HG02763 (cell line): ENCODE results near the gene OPCML.

Experiments
- ATAC-seq: cut with Tn5 transposase; IDR thresholded peaks from one replicate; pipeline ENCODE4 v1.9.1; 2021; ENCODE audit warnings: mild to moderate bottlenecking, moderate library complexity; ENCODE audit not compliant: unreplicated experiment

OPCML gene

DNA sequence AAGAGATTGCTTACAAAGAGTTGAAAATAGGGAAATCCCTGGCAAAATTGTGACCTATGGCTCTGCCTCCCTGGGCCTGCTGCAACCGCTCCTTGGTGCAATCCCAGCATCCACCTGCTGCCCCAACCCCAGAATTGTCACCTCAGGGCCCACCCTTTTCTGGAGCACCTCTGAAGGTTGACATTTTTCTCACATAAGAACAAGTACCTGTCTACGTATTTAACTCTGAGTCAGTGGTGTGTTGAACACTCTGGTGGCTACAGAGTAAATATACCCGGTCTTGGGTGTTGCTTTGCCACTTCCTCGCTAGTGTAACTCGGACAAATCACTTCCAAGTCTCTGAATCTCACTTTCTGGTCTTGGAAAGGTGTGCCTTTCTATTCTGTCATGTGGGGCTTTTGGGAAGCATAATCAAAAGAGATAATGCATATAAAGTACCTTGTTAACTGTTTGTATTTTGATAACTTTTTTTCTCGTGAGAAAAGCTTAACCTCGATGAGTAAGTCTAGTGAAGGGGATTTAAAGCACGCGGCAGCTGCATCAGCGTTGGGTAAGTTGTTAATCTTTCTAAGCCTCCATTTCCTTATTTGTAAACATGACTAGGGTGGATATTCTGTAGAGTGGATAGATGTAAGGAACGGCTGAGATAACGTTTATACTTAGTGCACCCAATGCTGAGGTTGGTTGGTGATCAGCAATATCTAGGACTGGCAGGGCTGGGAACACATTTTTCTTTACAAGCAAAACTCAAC lies 881.2 kb downstream of the OPCML start:
- no peak for ATAC-seq

DNA sequence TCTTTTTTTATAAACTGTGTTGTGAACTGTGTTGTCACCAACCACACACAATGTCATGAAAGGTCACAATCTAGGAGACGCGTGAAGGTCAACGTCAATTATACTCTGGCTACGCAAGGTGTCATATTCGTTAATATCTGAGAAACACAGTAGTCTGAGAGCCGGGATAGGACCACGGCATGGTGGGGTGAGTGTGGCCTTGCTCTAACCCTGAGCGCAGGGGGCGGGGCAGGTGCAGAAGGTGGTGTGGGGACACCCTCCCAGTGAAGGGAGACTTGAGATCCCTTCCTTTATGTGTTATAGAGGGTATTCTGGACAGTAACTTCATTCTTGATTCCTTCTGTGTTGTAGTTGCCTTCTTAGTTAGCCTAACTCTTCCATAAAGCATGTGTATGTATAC lies 883.0 kb downstream of the OPCML start:
- no peak for ATAC-seq

DNA sequence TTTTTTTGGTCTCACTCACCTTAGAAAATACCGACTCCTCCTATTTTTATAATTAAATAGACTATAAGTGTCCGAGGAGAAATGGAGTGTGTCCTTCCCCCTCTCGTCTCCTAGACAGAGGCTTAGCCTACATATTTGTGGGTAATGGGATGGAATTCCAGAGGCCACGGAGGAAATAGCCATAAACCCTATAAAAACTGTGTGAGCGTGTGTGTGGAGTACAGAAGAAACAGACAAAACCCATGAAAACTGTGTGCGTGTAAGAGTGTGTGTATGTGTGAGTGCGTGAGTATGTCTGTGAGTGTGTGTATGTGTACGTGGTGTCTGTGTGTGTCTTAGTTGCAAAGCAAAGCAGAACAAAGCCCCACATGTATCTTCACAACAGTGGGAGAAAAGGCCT lies 883.5 kb downstream of the OPCML start:
- no peak for ATAC-seq

DNA sequence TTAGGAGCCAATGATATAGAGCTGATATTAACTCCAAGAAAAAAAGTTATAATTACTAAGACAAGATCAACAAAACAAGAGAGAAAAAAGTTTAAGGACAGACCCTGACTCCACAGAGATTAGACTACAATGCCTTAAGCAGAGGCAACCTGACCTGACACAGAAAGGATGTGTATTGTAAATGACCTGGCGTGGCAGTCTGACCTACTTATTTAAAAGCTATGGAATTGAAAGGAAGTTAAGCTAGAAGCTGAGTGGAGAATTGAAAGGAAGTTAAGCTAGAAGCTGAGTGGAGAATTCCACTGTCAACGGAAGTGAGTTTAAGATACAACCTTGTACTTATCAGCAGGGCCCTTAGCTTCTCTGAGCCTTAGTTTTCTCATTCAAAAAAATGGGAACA lies 885.4 kb downstream of the OPCML start:
- ATAC-seq = no peak

DNA sequence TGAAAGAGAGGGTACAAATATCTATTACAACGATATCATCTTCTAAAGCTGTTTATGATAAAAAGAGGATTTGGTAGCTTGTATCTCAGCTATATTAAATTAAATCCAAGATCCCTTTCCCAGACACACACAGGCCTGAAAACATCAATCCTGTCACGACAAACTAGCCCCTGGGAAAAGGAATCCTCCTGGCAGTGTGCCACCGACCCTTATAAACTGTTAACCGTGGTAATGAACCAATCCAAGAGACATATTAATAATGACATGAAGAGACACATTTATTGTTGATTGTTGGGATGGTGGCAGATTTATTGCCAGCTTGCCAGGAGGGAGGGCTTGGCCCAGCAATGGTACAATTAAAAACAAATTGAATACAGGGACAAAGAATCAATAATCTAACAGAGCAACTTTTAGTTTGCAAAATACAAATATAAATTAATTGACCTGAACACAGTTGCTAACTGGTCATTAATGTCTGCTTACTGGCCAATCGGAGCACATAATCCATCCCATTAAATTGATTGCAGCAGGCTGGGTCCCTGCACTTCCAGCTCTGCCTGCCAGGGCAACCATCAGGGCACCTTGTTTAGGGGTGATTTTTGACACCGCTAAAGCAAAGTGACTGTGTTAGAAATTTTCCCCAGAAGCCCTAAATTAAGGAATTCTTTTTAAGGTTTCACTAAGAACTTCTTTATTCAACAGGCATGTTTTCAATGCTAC lies 887.6 kb downstream of the OPCML start:
- no peak for ATAC-seq

DNA sequence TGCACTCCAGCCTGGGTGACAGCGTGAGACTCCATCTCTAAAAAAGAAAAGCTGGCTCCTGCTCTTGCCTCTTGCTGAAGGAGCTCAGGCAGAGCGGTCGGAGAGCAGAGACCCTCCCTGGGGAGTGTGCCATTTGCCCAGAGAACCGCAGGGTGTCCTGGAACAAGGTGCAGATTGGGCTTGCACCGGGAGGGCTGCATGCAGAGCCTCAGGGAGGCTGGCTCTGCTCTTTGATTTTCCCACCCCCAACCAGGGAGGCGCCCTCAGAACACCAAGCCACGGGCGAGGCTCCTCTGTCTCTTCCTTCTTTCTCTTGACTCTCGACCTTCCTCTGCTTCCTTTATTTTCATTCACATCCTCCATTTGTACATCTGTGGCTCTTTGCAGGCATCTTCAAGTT lies 889.1 kb downstream of the OPCML start:
- ATAC-seq = no peak

DNA sequence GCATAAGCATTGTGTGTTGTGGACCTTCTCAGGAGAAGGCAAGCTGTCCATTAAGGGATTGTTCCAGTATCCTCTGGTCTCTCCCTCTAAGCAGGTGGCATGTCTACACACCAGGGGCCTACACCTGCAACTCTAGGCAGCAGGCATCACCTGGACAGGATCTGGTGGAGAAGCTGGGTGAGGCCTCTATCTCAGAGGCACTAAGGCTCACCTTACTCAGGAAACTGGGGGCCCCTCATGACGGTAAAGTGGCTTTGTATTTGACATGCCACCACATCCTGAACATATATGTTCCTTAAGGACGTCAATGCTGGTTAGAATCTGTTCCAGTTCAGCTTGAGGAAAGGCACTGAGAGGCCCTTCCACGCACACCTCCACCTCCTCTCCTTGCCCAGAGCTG lies 891.3 kb downstream of the OPCML start:
- ATAC-seq = no peak

DNA sequence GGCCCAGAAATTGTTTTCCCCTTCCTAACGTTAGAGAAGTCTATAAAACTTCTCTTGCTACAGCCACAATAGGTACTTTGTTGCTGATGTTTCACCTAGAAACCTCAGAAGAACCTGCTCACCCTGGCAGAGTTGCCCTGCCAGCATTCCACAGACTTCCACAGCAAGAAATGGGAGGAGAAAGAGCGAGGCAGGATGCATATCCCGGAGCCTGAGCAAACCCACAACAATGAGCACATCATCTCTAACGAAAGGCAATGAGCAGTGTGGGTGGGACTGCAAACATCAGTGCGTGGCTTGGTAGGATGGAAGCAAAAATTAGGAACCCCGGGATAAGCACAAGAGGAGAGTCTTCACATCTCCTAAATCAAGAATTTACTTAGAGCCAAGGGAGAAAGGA lies 892.3 kb downstream of the OPCML start:
- ATAC-seq = no peak

DNA sequence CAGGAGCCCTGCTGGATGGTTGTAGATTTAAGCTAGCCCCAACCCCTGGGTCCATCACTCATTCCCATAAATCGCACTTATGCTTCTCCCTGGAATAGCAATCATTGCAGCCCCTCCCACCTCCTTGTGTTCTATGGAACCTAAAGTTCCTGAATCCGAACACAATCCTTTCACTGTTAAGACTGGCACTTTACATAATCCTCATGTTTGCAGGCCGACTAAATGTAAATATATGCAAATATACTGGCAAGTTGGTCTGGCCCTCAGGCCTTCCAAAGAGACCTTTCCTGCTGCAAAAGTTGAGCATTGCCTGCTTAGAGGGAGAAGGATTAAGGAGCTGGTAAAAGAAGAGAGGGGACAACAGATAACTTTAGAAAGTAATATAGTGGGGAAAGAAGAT lies 892.9 kb downstream of the OPCML start:
- ATAC-seq = no peak

DNA sequence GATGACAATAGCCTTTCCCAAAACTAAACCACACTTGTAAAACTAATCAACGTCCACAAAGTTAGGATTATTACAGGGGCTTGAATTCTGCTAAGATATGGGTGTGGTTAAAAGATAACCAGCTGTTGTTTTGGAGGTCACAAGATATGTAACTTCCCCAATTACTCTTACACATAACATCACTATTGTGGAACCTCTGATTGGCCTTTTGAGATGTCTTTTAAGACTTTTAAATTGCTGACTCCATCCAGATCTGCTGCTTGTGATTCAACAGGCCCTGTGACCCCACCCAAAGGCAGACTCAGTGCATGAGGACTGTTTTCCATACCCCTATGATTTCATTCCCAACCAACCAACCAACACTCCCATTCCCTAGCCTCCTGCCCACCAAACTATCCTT lies 893.9 kb downstream of the OPCML start:
- no peak for ATAC-seq

DNA sequence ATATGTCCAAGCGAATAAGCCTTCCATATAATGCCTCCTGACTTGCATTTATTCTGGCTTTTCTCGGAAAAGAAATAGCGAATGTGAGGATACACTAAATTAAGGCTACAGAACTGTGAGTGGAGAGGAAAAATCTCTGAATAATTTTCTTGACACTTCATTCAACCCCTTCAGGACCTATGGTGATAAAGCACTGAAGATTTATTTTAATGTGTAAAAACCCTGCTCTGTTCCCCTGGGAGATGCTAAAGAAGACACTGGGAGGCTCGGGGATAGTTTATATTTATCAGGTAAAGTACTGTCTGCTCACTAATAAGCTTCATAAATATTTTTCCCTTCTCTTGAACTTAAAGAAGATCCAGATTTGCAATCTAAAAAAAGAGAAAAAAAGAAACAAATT lies 895.8 kb downstream of the OPCML start:
- no peak for ATAC-seq

DNA sequence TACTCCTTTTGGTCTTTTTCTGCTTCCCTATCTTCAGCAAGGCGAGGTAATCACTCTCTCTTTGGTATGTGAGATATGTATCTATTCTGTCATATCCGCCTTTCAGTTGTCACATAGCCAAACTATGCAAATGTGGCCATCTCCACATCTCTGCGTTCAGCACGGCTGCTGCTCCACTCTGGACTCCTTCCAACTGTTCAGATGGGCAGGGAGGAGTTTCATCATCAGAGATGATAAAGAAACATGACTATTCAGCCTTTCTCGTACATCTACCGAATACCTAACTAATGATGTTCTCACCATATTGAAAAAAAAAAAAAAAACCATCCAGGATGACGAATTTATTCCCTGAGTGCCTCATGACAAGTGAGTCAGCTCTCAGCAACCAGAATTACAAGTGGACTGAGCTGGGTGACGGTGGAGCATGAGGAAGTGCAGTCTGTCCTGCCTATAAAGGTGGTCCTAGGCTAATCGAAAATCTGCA lies 899.6 kb downstream of the OPCML start:
- no peak for ATAC-seq

DNA sequence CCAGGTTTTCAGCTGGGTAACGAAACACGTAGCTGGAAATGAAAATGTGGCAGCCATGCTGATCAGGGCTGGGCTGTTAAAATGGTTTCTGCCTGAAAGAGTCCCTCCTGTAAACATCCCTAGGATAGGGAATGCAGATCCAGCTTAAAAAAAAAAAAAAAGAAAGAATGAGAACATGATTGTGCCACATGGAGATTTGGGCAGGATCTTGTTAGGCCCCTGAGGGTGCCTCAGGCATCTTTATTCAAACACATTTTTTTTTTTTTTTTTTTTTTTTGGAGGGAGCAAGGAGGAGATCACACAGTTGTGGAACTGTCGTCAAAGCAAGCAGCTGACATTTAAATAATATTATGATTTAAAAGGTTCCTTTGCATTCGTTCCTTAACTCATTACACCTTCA lies 900.3 kb downstream of the OPCML start:
- no peak for ATAC-seq

DNA sequence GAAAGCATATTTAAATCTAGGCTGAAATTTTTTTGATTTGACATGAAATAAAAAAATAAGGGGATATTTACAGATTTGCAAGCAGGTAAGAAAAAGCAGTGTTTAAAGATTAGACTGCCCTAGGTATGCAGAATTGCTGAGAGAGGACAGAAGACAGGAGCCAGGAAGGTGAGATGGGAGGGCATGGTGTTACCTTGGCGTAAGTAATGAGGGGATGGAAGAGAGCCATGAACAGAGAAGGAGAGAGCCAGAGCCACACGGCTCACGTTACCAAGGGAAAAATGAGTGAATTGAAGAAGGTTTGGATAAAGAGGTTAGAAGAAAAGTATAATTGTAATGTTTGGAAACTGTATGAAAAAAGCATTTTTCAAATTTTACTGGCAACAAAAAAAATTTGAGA lies 904.3 kb downstream of the OPCML start:
- no peak for ATAC-seq

DNA sequence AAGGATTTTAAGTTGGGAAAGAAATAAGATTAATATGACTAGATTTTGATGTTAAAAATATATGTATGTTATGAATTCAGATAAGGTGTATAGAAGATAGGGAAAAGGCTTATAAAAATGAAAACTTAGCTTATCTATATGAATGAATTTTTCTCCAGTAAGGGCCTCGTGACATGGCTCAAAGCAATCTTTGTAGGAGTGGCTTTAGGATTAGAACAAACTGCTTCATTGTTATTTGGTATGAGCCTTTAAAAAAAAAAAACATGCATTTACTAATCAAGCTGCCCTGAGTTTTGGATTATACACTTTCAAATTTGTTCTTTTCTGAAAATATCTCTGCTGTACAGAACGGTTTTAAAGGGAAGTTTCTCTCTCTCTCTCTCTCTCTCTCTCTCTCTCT lies 905.9 kb downstream of the OPCML start:
- no peak for ATAC-seq

DNA sequence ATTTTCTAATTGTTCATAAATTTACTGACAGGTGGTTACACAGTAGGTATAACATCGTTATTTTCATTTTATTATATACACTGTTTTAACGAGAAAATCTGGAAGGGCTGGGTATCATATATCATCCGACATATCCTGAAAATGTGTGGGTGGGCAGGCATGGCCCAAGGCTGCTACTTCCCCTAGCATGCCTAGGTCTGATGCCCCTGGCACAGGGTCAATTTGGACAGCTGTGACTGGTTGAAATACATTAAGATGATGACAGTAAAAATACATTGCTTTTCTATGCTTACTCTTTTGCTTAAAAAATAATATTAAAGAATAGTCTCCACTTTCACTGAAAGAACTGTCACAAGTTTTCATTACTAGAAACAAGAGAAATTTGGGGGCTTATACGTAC lies 908.8 kb downstream of the OPCML start:
- no peak for ATAC-seq

DNA sequence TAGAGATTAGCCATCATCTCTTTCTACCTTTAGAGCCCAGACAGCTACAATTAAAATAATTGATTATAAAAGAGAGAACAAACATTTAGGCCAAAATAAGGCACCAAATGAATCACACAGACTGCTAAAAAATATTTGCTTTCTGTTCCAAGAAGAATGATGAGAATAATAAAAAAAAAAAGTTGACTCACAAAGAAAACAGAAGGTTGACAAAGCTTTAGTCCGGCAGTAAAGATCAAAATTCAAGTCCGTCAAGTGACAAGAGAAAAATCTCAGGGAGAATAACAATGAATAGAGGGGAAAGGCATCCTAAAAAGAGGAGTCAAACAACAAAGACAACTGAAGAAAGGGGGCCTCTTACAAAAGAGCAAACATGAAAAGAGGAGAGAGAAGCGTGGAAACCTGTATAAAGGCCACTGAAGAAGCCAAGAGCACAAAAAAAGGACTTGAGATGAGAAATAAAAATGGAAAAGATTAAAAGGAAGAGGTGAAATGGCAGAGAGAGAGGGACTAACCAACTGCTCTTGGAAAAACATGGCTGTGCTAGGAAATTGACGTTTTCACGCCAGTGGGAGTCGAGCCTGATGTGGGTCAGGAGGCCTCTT lies 910.2 kb downstream of the OPCML start:
- no peak for ATAC-seq

DNA sequence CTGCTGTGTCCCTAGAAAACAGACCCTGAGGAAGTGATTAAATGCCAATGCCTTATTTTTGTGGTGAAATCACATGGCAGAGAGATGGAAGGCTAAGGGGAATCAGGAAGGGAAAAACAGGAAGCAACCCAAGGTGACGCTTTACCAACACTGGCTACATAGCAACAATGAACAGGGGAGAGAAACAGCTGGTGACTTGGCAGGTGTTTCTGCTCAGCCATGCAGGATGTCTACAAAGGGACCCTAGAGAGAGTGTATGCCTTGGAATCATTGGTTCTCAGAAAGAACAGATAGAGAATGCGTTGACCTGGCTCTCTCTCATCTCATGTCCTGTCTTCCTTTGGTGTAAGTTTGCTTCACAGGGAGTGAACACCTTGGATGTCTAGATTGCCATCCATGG lies 911.9 kb downstream of the OPCML start:
- ATAC-seq = no peak

DNA sequence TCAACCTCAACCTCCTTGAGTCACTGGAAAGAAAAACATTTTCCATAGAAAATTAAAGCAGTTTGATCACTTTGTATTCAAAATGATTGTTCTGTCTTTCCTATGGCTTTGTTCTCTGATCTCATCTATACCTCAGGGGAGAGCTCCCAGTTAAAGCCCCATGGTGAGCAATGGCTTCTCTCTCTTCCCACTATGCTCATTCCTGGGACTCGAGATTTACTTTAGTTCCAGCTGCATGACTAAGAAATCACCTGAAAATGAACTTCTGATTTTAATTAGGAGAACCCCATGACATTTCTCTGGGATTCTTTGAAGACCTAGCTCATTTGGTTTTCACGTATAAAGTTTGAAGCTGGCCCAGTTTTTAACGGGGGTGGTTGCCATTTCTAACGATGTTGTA lies 921.5 kb downstream of the OPCML start:
- ATAC-seq = no peak

DNA sequence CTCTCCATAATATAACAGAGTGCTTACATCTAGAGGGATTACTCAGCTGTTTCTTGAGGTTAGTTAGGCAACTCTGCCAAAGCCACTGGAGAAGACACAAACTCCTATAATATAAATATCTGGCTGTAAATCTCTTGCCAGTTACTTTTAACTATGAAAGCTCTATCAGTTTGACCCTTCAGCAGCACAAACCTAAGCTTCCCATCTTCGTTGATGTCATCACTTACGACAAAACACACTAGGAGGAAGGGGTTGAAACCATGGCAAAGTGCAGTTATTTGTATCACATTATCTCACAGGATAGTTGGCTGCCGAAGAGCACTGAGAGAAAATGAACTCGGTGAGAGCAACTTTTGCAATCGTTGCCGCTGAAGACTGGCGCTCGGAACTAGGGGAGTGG lies 922.1 kb downstream of the OPCML start:
- ATAC-seq = no peak

DNA sequence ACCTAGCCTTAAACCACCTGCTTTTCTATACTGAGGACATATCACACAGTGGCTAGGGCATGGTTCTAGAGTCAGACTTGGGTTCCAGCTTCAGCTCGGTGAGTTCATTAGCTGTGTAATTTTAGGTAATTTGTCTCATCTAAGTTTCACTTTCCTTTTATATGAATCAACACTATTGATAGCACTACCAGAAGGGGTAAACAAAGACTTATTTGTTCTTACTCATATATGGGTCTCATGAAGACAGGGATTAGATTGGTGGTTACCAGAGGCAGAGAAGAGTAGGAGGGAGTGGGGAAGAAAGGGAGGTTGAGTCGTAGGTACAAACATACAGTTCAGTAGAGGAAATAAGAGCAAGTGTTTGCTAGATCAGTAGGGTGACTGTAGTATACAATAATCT lies 924.7 kb downstream of the OPCML start:
- no peak for ATAC-seq
